Right lobe of liver (tissue), 6 donors: ENCODE data around the gene ITPR1. TPM values are rescaled to one million over a fixed set of nuclear protein-coding genes. Genes with fewer than 3 reads are reported as not detected.
A peak's percentile ranks its signal among the peaks of the same experiment; 100 is the strongest.

Experiments
- ATAC-seq, 4 donors: fragments of 200-7000 bp; cut with Tn5 transposase; one replicate each; pipeline ENCODE4 v1.9.1; 2020; ENCODE audit warnings: mild to moderate bottlenecking in 4 of 4, moderate library complexity in 4 of 4
- DNase-seq, 3 donors: peaks; one replicate each; pipeline ENCODE4 v3.0.0-alpha.2; 2020
- H3K27ac ChIP-seq, 3 donors: fragments of 200-600 bp; one replicate each; pipeline ENCODE4 v1.8.0; 2022
- H3K27me3 ChIP-seq, 2 donors: fragments of 200-600 bp; one replicate each; pipeline ENCODE4 v1.8.0; 2022
- H3K36me3 ChIP-seq, 4 donors: fragments of 200-600 bp; sonication (generic) in 1 of 4; one replicate each; pipeline versions ENCODE4 v1.5.1 to v1.8.0; 2017 to 2022; ENCODE audit warnings: control low read depth in 1 of 4
- H3K4me1 ChIP-seq, 4 donors: fragments of 200-600 bp; sonication (generic) in 1 of 4; one replicate each; pipeline versions ENCODE4 v1.5.1 to v1.8.0; 2017 to 2022; ENCODE audit warnings: control low read depth in 1 of 4
- H3K4me3 ChIP-seq, 3 donors: fragments of 200-600 bp; one replicate each; pipeline ENCODE4 v1.8.0; 2022
- H3K9me3 ChIP-seq, 4 donors: fragments of 200-600 bp; sonication (generic) in 1 of 4; one replicate each; pipeline versions ENCODE4 v1.5.1 to v1.8.0; 2017 to 2022; ENCODE audit warnings: control low read depth in 1 of 4
- POLR2A ChIP-seq: fragments of 450-650 bp; IDR thresholded peaks from one replicate; pipeline ENCODE4 v1.6.1; 2017; ENCODE audit warnings: antibody characterized with exemption, mild to moderate bottlenecking
- WGBS: methylation state at CpG from one replicate; pipeline ENCODE4 v1.1.6; 2018; ENCODE audit warnings: low coverage, low lambda C conversion rate; ENCODE audit not compliant: insufficient coverage; ENCODE audit errors: missing lambda C conversion rate; 5-methylcytosine and 5-hydroxymethylcytosine counted together
- intact Hi-C, 2 donors: fragments of 100-400 bp; cut with DNase I; formaldehyde crosslinking; loops; one replicate each; pipeline versions ENCODE4 v1.11.2 to v1.14.1; 2022
- total RNA-seq, 6 experiments: library from RNA; depleted of rRNA in 2 of 6; stranded (reverse); fragments of >200 nt in 2 of 6; fragmentation: NEBNext Ultra II Directional in 3 of 6; extraction: Animal tissue kit (Norgen Biotek cat#: 25700) in 3 of 6; gene quantifications; one replicate each; pipeline versions ENCODE4 v1.1.0 to v1.2.4, GENCODE V29; 2016 to 2023
- TF ChIP-seq, protein P1 (sequence below), 4 donors: fragments of 200-600 bp in 3 of 4; fragments of 450-650 bp in 1 of 4; IDR thresholded peaks; one replicate each; pipeline versions ENCODE4 v1.5.1 to v1.8.0; 2016 to 2022; ENCODE audit warnings: antibody characterized with exemption in 4 of 4, mild to moderate bottlenecking in 2 of 4
- donor health status: DM: no; HTN: yes; CAD: no.
- donor health status: DM: no; HTN: no; CAD: no.
- donor health status: DM: no; HTN: no; CAD: no.
- donor health status: DM: no; HTN: yes; CAD: no.
- donor health status: DM: no; HTN: yes; CAD: no.

ITPR1 gene
- total RNA-seq, 6 experiments from 2014 or later: 6.5 to 16.2 (median 11.5) TPM

DNA sequence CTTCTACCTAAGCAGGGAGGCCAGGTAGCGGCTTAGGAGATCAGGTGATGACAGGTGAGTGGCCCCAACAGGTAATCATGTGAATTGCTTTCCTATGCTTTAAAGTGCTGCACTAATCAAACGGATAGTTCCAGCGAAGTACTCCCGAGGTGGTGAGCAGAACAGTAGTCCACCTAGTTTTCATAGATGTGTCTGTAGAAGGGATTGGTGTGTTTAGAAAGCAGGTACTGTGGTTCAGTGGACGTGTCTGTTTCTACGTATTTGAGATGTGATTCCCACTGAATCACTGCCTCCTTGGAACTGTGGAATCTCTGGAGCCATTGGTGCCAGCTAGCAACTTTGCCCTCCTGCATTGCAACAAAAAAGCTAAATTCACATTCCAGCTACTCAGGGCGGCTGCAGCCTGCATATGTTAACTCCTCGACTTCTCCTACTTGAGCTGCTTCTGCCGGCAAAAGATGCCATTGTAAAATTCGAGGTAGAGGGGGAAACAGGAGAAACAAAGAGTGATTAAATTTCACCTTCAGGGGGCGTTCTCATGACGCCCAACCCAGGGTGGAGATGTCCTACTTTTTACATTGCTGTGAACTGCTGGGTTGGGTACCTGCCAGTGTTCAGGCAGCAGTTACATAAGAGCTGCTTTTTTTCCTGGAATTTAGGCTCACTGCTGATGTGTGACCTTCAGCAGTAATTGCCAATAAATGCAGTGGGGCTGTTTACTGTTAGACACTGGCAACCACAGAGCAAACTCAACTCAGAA is 227.3 kb downstream of the ITPR1 start:
- Histone ChIP-seq H3K27me3 (no peaks in the 10 kb centered on the region), H3K9me3 (no peaks in the 10 kb centered on the region), H3K4me3 (peak overlapping the region in 1 of 3 donors; percentile 2), H3K36me3 (no peaks in the 10 kb centered on the region), H3K4me1 (peaks cover 0 to 58% (median 12%) of the 10 kb centered on the region in 4 donors), H3K27ac (peak overlapping the region; percentile 61 to 84 (median 79))
- TF ChIP-seq, protein P1, sequence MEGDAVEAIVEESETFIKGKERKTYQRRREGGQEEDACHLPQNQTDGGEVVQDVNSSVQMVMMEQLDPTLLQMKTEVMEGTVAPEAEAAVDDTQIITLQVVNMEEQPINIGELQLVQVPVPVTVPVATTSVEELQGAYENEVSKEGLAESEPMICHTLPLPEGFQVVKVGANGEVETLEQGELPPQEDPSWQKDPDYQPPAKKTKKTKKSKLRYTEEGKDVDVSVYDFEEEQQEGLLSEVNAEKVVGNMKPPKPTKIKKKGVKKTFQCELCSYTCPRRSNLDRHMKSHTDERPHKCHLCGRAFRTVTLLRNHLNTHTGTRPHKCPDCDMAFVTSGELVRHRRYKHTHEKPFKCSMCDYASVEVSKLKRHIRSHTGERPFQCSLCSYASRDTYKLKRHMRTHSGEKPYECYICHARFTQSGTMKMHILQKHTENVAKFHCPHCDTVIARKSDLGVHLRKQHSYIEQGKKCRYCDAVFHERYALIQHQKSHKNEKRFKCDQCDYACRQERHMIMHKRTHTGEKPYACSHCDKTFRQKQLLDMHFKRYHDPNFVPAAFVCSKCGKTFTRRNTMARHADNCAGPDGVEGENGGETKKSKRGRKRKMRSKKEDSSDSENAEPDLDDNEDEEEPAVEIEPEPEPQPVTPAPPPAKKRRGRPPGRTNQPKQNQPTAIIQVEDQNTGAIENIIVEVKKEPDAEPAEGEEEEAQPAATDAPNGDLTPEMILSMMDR (IDR thresholded peaks at IDR 0.05): peak; percentile 56 to 62 (median 60)
- TF ChIP-seq POLR2A: peak; percentile 31
- 16% methylated on average over 12 of the region's 12 CpGs for WGBS
- ATAC-seq (peak; percentile 65 to 85 (median 76)), DNase-seq (peak; percentile 65 to 91 (median 71))
- intact Hi-C loops: no loop called here

DNA sequence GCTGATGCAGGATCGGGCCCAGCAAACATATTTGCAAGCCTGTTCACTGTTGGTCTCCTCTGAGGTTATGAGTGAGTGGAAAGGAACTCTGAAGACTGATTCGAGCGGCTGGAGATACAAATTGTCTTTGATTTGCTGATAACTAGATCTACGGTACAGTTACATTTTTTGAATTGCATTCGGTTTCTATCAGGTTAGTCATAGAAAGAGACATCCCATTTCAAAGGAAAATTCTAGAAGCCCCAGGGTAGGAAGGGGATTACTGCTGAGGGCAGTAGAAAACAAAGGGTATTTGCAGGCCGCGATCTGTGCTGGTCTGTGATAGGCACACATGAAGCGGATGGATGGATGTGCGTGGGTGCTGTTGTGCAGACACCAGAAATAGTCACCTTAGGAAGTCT is 228.4 kb downstream of the ITPR1 start:
- intact Hi-C loops: no loop called here
- Histone ChIP-seq H3K36me3 (no peaks in the 10 kb centered on the region), H3K4me1 (peaks cover 0 to 58% (median 12%) of the 10 kb centered on the region in 4 donors), H3K27ac (peak overlapping the region; percentile 52 to 84 (median 79)), H3K27me3 (no peaks in the 10 kb centered on the region), H3K9me3 (no peaks in the 10 kb centered on the region), H3K4me3 (no peak overlapping the region)
- no peak for TF ChIP-seq POLR2A
- TF ChIP-seq, protein P1 (IDR thresholded peaks at IDR 0.05): no peak
- DNase-seq (no peak), ATAC-seq (no peak)
- 41% methylated on average over 9 of the region's 9 CpGs for WGBS

DNA sequence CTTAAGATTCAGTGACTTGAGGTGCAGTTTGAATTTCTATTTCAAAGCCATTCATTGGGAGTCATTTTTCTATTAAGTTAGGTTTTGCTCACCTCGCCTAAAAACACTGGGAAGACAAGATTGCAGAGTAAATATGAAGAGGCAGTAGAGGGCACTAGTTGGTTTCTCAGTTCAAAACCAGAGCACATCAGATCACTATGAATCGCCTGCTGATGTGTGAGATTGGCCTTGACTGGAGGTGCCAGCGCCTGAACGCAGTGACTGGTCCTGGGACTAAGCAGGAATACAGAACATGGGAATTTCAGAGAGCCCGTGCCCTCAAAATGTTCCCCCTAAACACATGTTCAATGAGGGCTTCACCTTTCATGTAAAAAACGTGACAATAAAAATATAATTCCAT is 229.0 kb downstream of the ITPR1 start:
- Histone ChIP-seq H3K27ac (peak overlapping the region; percentile 52 to 84 (median 79)), H3K27me3 (no peaks in the 10 kb centered on the region), H3K4me3 (no peak overlapping the region), H3K9me3 (no peaks in the 10 kb centered on the region), H3K36me3 (no peaks in the 10 kb centered on the region), H3K4me1 (peaks cover 0 to 58% (median 12%) of the 10 kb centered on the region in 4 donors)
- 9% methylated on average over 4 of the region's 6 CpGs for WGBS
- ATAC-seq (peak; percentile 76 to 84 (median 77)), DNase-seq (peak; percentile 60 to 75 (median 73))
- peak; percentile 33 for TF ChIP-seq POLR2A
- TF ChIP-seq, protein P1 (IDR thresholded peaks at IDR 0.05): peak; percentile 43 to 62 (median 48)
- intact Hi-C loops: no loop called here

DNA sequence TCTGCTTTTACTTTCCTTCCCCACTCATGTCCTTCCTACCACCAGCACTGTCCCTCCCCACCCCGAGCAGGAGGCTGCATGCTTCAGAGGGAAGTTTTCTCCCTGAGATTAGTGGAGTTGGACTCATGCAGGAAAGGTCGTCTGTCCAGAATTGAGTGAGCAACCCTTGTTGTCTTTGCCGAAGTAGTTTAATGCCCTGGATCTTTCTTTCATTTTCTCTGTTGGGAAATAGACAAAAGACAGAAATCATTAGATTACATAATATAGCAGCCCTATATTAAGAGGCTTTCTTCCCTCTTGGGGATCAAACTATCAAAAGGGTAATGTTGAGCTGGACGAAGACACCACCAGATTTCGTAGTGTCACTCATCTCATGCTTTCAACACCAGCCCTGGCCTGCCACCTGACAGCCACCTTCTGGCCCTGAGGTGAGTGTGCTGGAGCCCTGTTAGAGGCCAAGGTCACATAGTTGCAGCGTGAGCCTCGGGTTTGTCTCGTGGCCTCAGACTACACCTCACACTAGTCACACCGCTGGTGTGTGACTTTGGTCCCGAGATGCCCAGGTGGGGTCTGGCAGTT is 231.0 kb downstream of the ITPR1 start:
- Histone ChIP-seq H3K9me3 (no peaks in the 10 kb centered on the region), H3K36me3 (no peaks in the 10 kb centered on the region), H3K4me3 (no peak overlapping the region), H3K4me1 (peaks cover 0 to 53% (median 16%) of the 10 kb centered on the region in 4 donors), H3K27ac (peak overlapping the region; percentile 60 to 84 (median 72)), H3K27me3 (no peaks in the 10 kb centered on the region)
- DNase-seq (peak; percentile 78 to 87 (median 81)), ATAC-seq (peak; percentile 61 to 71 (median 66))
- intact Hi-C loops: no loop called here
- TF ChIP-seq, protein P1 (IDR thresholded peaks at IDR 0.05): no peak
- peak; percentile 25 for TF ChIP-seq POLR2A
- 14% methylated on average over 10 of the region's 10 CpGs for WGBS
